Measurements from ENCODE around the gene PCDHA4.

The PCDHA4 gene

DNA sequence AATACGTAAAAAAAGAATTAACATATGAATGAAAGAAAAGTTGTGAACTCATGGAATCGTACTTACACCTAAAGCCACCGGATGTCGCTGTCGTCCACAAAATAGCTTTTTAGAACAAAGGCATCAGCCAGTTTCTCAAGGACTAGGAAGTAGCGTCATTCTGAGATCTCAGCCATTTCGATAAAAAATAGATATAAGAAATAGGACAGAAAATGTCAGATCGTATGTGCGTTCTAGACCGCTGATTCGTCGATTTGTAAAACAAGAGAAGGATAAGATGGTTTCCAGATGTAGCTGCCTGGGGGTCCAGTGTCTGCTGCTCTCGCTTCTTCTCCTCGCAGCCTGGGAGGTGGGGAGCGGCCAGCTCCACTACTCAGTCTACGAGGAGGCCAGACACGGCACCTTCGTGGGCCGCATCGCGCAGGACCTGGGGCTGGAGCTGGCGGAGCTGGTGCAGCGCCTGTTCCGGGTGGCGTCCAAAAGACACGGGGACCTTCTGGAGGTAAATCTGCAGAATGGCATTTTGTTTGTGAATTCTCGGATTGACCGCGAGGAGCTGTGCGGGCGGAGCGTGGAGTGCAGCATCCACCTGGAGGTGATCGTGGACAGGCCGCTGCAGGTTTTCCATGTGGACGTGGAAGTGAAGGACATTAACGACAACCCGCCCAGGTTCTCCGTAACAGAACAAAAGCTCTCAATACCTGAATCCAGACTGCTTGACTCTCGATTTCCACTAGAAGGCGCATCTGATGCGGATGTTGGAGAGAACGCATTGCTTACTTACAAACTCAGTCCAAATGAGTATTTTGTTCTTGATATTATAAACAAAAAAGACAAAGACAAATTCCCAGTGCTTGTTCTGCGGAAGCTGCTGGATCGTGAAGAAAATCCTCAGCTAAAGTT is 49.2 kb downstream of the PCDHA4 start, which contains the start of gene PCDHA10:
TSS of gene PCDHA10 (plus strand) at position 126 of the 903 bp plus-strand sequence. CDS start at position 278, 152 bp downstream.
- DNase-seq (ENCODE audit: low read depth), result no peak

DNA sequence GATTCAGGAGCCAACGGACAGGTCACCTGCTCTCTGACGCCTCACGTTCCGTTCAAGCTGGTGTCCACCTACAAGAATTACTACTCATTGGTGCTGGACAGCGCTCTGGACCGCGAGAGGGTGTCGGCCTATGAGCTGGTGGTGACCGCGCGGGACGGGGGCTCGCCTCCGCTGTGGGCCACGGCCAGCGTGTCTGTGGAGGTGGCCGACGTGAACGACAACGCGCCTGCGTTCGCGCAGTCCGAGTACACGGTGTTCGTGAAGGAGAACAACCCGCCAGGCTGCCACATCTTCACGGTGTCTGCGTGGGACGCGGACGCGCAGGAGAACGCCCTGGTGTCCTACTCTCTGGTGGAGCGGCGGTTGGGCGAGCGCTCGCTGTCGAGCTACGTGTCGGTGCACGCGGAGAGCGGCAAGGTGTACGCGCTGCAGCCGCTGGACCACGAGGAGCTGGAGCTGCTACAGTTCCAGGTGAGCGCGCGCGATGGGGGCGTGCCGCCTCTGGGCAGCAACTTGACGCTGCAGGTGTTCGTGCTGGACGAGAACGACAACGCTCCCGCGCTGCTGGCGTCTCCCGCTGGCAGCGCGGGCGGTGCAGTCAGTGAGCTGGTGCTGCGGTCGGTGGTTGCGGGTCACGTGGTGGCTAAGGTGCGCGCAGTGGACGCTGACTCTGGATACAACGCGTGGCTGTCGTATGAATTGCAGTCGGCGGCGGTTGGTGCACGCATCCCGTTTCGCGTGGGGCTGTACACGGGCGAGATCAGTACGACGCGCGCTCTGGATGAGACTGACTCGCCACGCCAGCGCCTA is 50.5 kb downstream of the PCDHA4 start:
- DNase-seq (ENCODE audit: low read depth), result no peak

DNA sequence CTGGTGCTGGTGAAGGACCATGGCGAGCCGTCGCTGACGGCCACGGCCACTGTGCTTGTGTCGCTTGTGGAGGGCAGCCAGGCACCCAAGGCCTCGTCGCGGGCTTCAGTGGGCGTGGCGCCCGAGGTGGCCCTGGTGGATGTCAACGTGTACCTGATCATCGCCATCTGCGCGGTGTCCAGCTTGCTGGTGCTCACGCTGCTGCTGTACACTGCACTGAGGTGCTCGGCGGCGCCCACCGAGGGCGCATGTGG is 51.0 kb downstream of the PCDHA4 start:
- DNase-seq (ENCODE audit: low read depth), result no peak

DNA sequence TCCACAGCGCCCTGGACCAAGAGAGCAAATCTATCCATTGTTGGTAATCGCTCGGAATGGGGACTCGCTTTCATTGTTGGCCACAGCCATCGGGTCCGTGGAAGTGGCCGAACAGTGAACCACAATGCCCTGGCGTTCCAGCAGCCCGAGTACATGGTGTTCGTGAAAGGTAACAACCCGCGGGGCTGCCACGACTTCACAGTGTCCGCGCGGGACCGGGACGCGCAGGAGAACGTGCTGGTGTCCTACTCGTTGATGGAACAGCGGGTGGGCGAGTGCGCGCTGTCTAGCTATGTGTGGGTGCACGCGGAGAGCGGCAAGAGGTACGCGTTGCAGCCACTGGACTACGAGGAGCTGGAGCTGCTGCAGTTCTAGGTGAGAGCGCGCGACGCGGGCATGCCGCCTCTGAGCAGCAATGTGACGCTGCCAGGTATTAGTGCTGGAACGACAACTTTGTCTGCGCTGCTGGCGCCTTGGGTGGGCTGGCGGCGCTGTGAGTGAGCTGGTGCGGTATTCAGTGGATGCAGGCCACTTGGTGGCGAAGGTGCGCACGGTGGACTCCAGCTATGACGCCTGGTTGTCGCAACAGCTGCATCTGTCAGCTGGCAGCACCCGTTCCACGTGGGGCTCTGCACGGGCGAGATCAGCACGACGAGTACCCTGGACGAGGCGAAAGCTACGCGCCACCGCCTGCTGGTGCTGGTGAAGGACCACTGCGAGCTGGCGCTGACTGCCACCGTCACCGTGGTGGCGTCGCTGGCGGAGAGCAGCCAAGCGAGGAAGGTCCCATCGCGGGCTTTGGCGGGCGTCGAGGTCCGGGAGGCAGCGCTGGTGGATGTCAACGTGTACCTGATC is 55.8 kb downstream of the PCDHA4 start:
- no peak for DNase-seq (ENCODE audit: low read depth)

Measured in fibroblast of the conjunctiva (primary cell).